Stimulated activated CD8-positive, alpha-beta memory T cell treated with anti-CD3 and anti-CD28 coated beads, Interleukin-2, amount 100 ng/mL, for 48 hours (primary cell): Measurements from ENCODE around the gene ABCD1.

ENCODE experiments used
- DNase-seq, 2 donors: peaks; one replicate each; pipeline ENCODE4 v3.0.0-alpha.2; 2020; ENCODE audit warnings: low read depth in 2 of 2

ABCD1 gene

DNA sequence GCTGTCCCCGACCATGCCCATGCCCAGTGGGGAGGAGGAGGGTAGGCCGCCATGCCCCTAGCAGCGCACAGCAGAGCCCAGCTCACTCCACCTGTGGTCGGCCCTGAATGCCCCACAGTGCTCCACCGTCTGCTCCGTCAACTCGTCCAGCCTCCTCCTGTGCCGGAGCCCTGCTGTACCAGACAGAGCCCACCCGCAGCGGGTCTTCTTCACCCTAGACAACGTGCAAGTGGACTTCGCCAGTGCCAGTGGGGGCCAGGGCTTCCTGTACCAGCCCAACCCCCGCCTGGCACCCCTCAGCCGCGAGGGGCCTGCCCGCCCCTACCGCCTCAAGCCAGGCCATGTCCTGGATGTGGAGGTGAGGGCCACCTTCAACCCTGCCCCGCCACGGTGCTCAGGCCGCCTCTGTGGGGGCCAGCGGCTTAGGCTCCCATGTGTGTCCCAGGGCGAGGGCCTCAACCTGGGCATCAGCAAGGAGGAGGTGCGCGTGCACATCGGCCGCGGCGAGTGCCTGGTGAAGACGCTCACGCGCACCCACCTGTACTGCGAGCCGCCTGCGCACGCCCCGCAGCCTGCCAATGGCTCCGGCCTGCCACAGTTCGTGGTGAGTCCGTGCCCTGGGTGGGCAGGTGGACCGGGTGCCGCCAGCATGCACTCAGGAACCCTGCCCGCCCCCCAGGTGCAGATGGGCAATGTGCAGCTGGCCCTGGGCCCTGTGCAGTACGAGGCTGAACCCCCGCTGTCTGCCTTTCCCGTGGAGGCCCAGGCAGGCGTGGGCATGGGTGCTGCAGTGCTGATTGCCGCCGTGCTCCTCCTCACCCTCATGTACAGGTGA, 49.3 kb downstream of the ABCD1 start:
- no peak for DNase-seq

DNA sequence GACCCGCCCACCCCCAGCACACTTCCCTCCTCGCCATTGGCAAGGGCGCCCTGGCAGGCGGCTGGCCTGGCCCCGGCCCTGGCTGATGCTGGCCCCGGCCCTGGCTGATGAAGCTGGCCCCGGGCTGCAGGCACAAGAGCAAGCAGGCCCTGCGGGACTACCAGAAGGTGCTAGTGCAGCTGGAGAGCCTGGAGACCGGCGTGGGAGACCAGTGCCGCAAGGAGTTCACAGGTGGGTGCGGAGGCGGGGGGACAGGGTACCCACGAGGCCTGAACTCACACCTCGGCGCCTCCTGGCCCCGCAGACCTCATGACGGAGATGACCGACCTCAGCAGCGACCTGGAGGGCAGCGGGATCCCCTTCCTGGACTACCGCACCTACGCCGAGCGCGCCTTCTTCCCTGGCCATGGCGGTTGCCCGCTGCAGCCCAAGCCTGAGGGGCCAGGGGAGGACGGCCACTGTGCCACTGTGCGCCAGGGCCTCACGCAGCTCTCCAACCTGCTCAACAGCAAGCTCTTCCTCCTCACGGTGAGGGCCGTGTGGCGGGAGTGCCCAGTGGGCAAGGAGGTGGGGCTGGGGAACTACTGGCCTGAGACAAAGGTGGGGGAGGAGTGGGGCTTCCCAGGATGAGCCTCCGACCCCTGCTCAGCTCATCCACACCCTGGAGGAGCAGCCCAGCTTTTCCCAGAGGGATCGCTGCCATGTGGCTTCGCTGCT, 50.1 kb downstream of the ABCD1 start:
- DNase-seq, result no peak

DNA sequence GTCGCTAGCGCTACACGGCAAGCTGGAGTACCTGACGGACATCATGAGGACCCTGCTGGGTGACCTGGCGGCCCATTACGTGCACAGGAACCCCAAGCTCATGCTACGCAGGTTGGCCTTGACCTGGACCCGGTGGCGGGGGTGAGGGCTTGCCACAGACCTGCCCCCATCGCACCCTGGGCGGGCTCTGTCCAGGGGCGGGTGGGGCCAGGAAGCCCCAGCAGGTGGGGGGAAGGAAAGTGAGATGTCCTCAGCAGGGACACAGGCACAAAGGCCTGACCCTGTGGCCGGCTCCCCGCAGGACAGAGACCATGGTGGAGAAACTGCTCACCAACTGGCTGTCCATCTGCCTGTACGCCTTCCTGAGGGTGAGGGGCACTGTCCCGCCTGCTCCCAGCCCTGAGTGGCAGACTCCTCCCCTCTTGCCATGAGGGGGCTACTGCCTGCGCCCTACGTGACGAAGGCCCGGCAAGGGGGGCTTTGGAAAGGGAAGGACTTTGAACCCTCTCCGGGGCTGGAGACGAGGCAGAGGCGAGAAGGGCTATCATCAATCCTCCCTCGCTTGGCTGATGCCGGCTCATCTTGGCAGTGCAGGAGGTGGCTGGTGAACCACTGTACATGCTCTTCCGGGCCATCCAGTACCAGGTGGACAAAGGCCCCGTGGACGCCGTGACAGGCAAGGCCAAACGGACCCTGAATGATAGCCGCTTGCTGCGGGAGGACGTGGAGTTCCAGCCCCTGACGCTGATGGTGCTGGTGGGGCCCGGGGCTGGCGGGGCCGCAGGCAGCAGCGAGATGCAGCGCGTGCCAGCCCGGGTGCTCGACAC, 50.9 kb downstream of the ABCD1 start:
- DNase-seq, result no peak

DNA sequence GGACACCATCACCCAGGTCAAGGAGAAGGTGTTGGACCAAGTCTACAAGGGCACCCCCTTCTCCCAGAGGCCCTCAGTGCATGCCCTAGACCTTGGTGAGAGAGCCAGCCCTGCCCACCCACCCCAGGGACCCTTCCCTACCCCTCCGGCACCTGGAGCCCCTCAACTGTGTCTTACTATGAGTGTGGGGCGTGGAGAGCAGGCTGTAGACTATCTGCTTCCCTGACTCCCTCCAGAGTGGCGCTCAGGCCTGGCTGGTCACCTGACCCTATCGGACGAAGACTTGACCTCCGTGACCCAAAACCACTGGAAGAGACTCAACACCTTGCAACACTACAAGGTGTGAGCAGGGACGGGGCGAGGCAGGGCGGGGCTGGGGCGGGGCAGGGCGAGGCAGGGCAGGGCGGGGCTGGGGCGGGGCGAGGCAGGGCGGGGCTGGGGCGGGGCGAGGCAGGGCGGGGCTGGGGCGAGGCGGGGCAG, 51.5 kb downstream of the ABCD1 start:
- DNase-seq, result no peak

DNA sequence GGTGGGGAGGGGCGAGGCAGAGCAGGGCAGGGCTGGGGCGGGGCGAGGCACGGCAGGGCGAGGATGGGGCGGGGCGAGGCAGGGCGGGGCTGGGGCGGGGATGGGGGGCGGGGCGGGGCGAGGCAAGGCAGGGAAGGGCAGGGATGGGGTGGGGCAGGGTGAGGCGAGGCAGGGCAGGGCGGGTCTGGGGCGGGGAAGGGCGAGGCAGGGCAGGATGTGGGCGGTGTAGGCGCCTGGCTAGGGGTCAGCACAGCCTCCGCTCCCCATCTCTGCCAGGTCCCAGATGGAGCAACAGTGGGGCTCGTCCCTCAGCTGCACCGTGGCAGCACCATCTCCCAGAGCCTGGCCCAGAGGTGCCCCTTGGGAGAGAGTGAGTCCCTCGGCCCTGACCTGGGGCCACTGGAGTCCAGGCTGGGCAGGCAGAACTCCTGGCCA, 52.0 kb downstream of the ABCD1 start:
- no peak for DNase-seq

DNA sequence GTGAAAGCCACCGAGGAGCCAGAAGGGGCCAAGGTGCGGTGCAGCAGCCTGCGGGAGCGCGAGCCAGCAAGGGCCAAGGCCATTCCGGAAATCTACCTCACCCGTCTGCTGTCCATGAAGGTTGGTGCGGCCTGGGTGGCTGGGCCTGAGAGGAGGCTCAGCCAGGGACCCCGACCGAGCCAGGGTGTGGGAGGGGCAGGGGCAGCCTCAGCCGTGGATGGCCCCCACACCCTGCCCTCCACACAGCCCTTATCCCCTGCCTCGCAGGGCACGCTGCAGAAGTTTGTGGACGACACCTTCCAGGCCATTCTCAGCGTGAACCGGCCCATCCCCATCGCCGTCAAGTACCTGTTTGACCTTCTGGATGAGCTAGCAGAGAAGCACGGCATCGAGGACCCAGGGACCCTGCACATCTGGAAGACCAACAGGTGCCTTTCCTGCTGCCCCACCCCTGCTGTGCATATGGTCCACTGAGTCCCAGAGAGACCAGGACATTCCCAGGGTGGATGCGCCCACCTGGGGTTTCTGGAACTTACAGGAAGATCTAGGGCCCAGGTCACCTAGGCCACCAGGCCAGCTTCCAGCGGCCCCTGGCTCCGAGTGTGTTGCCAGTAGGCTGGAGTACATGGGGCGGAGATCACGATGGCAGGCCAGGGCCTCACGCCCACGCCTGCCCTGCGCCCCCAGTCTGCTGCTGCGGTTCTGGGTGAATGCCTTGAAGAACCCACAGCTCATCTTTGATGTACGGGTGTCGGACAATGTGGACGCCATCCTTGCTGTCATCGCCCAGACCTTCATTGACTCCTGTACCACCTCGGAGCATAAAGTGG, 52.8 kb downstream of the ABCD1 start:
- DNase-seq, result no peak

DNA sequence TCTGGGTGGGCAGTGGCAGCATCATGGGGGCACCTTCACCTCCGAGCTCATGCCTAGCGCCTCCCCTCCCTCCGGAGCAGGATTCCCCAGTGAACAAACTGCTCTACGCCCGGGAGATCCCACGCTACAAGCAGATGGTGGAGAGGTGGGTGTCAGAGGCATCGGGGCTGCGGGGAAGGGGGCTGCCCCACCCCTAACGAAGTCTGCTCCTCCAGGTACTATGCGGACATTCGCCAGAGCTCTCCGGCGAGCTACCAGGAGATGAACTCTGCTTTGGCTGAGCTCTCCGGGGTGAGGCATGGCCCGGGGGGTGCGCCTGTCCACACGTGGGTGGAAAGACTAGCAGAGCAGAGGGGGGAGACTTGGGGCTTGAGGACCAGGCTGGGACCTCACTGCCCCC, 53.5 kb downstream of the ABCD1 start:
- no peak for DNase-seq

DNA sequence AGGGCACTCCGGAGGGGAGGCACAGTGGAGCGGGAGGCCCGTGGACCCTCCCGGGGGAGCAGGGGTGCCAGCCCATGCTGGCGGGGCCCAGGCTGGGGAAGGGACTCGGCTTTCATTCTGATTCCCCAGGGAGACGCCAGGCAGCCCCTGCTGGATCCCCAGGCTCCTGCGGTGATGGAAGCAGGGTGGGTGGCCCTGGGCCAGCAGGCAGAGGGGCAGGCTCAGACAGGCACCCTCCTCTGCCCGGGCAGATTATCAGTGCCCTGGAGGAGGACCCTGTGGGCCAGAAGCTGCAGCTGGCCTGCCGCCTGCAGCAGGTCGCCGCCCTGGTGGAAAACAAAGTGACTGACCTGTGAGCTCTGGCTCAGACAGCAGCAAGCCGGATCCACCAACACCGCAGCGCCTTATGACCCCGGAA, 54.0 kb downstream of the ABCD1 start:
- no peak for DNase-seq

DNA sequence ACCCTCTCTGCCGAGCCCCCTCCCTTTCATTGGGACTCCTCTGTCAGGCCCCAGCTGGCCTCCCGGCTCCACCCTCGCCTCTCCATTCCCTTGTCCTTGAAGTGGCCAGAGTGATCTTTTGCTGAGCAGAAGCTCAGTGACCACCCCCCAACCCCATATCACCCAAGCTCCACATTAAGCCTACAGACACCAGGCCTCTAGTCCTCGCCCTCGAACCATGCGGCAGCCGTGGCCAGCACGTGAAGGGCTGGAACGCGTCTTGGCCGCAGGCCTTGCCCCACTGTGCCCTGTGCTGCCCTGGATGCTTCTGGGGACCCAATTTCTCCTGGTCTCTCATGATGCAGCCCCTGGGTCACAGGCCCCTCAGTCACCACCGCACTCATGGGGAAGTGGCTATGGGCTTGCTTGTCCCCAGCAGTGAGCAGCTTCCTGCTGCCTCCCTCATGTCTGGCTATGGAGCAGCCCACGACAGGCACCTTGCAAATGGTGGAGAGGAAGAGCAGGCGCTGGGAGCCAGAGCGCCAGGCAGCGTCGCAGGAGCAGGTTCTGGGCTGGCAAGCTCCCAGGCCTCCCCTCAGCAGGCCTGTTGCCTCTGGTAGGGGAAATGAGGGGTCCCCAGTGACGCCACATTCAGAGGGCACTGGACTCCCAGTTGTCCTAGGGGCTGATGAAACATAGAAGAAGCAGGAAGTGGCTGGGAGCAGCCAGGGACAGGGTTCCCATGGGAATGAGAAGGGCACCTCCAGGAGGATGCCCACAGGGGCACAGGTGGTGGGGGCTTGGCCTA, 55.4 kb downstream of the ABCD1 start:
- no peak for DNase-seq

DNA sequence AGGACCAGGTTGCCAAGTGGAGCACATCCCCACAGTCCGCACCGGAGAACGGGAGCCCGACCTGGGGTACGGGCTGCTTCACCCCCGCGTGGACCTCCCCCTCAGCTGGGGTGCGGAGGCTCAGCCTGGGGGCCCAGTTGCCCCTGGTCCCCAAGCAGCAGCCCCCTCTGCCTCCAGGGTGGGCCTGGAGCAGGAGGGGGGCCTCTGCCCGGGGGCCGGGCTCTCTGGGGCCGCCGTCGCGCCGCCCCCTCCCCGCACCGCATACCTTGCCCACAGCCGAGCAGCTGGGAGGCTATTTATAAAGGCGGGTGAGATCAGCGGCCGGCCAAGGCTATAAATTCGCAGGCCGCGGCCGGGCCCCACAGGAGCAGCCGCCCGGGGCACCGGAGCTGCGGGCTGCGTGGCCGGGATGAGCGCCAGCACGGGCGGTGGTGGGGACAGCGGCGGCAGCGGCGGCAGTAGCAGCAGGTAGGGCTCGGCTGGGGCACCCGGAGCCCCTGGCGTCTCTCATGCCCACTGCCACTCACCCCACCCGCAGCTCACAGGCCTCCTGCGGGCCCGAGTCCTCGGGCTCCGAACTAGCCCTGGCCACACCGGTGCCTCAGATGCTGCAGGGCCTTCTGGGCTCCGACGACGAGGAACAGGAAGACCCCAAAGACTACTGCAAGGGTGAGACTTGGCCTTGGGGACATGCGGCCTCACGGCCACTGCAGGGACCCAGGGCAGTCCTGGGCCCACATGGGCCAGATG, 56.2 kb downstream of the ABCD1 start, which contains the start of gene SRPK3:
SRPK3 (plus strand) TSS at position 364 of the 750 bp plus-strand sequence; CDS start at position 410, 46 bp downstream.
- no peak for DNase-seq

DNA sequence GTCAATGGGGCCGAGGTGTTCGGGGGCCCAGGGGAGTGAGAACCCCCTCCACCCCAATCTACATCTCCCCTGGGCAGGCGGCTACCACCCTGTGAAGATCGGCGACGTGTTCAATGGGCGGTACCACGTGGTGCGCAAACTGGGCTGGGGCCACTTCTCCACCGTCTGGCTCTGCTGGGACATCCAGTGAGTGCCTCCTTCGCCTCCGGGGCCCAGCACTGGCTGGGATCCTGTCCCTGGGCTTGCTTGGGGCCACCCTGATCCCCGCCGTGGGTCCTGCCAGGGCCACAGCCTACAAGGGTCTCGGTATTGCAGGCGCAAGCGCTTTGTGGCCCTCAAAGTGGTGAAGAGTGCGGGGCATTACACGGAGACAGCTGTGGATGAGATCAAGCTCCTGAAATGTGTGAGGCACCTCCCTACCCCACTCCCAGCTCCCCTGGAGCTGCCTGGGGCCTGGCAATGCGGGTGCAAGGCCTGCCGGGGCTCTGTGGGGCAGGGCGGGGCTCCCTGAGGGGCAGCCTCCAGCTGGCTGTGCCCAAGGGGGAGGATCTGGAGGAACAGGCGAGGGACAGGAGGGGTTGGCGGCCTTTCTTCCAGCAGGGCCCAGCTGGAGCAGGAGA, 56.9 kb downstream of the ABCD1 start:
- no peak for DNase-seq

DNA sequence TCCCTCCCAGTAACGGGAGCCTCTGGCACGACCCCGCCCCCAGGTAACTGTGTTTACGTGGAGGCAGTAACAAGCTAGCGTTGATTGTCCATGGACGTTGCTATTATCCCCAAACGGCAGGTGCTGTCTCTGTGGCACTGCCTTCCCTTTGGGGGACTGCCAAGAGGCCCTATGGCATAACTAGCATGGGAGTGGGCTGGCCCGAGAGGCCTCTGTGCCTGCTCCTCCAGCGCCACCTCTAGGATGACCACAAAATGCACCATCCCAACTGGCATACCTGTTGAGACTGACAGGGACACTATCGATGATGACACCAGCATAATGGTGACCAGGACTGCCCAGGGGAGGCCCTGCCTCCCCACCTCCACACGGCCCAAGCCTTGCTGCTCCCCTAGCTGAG, 57.7 kb downstream of the ABCD1 start:
- no peak for DNase-seq

DNA sequence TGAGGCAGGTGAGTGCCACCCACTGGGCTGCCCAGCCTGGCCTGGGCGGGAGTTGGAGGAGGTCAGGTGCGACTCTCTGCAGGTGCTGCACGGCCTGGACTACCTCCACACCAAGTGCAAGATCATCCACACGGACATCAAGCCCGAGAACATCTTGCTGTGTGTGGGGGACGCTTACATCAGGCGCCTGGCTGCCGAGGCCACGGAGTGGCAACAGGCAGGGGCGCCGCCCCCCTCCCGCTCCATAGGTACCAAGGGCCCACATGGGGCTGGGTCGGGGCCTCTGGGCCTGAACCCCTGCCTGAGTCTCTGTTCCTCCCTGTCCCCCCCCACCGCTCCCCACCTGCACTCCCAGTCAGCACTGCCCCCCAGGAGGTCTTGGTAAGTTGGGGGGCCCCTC, 58.2 kb downstream of the ABCD1 start:
- no peak for DNase-seq

DNA sequence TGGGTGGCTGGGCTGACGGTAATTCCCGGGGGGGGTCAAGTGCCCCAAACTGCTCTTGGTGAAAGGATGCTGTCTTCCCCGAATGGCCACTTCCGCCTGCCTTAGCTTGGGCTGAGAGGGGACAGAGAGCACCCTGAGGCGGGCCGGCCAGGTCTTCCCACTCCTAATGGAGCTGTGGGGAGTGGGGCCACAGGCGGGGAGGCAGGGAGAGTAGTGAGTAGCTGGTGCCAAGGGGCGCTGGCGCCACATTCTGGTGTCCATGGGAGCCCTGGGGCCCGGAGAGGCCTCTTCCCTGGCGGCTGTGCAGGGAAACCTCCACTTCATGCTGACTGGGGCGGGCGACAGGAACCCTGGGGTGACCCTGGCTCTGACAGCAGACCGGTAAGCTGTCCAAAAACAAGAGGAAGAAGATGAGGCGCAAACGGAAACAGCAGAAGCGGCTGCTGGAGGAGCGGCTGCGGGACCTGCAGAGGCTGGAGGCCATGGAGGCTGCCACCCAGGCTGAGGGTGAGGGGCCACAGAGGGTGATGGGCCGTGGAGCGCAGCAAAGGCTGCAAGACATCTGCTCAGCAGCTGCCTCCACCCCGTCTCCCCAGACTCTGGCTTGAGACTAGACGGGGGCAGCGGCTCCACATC, 58.8 kb downstream of the ABCD1 start:
- DNase-seq, result no peak

DNA sequence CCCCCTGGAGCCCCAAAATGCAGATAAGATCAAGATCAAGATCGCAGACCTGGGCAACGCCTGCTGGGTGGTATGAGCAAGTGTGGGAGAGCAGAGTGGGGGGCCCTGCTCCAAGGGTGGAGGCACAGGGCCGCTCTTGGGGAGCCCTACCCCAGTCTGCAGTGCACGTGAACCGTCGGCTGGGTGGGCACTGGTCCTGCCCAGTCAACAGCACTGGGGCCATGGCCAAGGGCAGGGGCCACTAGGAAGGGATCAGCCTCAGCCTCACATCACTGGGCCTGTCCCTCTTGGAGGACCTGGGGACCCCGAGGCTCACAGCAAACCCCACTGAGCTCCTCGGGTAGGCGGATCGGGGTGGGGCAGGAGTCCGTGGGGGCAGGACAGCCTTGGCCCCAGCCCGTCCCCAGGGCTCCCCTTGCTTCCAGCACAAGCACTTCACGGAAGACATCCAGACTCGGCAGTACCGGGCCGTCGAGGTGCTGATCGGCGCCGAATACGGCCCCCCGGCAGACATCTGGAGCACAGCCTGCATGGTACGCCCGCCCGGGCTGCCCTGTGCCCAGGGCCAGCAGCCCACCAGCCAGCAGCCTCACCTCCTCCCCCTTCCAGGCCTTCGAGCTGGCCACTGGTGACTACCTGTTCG, 59.8 kb downstream of the ABCD1 start:
- DNase-seq, result no peak

DNA sequence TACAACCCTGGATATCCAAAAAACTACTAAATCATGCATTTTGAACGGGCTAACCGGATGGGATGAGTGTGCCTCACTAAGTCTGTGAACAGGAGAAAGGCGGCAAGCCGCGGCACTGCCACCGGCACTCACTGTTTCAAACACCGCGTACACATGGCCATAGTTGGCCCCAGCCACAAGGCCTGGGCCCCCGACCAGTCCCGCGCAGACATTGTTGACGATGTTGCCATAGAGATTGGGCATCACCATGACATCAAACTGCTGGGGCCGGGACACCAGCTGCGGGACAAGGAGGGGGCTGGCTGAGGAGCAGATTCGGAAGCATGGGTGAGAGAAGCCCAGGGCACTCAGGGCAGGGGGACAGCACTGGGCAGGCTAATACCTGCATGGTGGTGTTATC, 62.0 kb downstream of the ABCD1 start:
- DNase-seq, result no peak

DNA sequence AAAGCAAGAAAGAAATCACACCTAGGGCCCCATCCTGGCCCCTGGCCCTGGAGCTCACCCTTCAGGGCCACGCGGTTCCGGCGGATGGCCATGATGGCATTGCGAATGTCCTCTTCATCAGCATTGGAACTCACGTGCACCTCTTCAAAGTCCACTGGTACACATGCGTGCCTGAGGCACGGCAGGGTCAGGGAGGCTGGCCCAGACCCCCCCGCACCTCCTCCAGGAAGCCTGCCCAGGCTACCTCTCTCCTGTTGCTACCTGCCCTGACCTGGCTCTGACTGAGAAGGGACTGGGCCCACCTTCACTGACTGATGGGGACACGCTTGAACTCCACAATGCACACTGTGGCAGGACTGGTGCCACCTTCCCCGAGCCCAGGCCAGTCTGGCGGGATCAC, 65.0 kb downstream of the ABCD1 start:
- no peak for DNase-seq
